Gastrocnemius medialis (tissue), 4 donors: ENCODE data around the gene SH3RF1. TPM values are rescaled to one million over a fixed set of nuclear protein-coding genes. Genes with fewer than 3 reads are reported as not detected.

Source experiments
- ATAC-seq, 2 donors: fragments of 150-250 bp; one replicate each; pipeline ENCODE4 v1.9.1; 2016
- DNase-seq, 2 donors: peaks; one replicate each; pipeline ENCODE4 v3.0.0-alpha.2; 2019
- H3K27ac ChIP-seq, 4 donors: fragments of 200-600 bp; sonication (generic); 1 replicate in 1 of 4; 2 replicates in 3 of 4; pipeline ENCODE4 v1.5.1; 2016 to 2018; ENCODE audit warnings: mild to moderate bottlenecking in 2 of 4, moderate library complexity in 1 of 4
- H3K27me3 ChIP-seq, 3 donors: fragments of 200-600 bp; sonication (generic) in 2 of 3; 1 replicate in 1 of 3; 2 replicates in 2 of 3; pipeline versions ENCODE4 v1.5.1 to v1.6.0; 2016 to 2019; ENCODE audit warnings: mild to moderate bottlenecking in 1 of 3, moderate library complexity in 1 of 3
- H3K36me3 ChIP-seq, 2 donors: fragments of 200-600 bp; sonication (generic) in 1 of 2; one replicate each; pipeline ENCODE4 v1.5.1; 2017 to 2018
- H3K4me1 ChIP-seq, 2 donors: fragments of 200-600 bp; sonication (generic) in 1 of 2; one replicate each; pipeline ENCODE4 v1.5.1; 2016 to 2017; ENCODE audit warnings: mild to moderate bottlenecking in 2 of 2
- H3K4me3 ChIP-seq, 4 donors: fragments of 200-600 bp; sonication (generic) in 3 of 4; 1 replicate in 1 of 4; 2 replicates in 3 of 4; pipeline ENCODE4 v1.5.1; 2016 to 2019; ENCODE audit warnings: mild to moderate bottlenecking in 2 of 4
- H3K9me3 ChIP-seq, 3 donors: fragments of 200-600 bp; sonication (generic) in 2 of 3; 1 replicate in 1 of 3; 2 replicates in 2 of 3; pipeline ENCODE4 v1.5.1; 2016 to 2019
- POLR2A ChIP-seq, 2 donors: fragments of 450-650 bp; IDR thresholded peaks; one replicate each; pipeline ENCODE4 v1.6.1; 2017; ENCODE audit warnings: antibody characterized with exemption in 2 of 2, mild to moderate bottlenecking in 2 of 2, moderate library complexity in 2 of 2
- in situ Hi-C, 4 donors: fragments of 200-750 bp; cut with MboI; loops; one replicate each; pipeline versions ENCODE4 v1.15.0 to v1.8.0; 2017; ENCODE audit warnings: low sequenced_read_pairs in 4 of 4
- intact Hi-C: fragments of 100-400 bp; cut with DNase I; formaldehyde crosslinking; loops from one replicate; pipeline ENCODE4 v1.15.1; 2023; ENCODE audit warnings: low total_unique reads
- total RNA-seq, 4 donors: library from RNA; depleted of rRNA; stranded (reverse); fragments of >200 nt; gene quantifications; one replicate each; pipeline versions ENCODE4 v1.1.0 to v1.2.3, GENCODE V29; 2016
- TF ChIP-seq, protein P1 (sequence below), 5 experiments: fragments of 450-650 bp in 3 of 5; fragments of 200-600 bp in 2 of 5; sonication (generic) in 2 of 5; IDR thresholded peaks in 4 of 5; conservative IDR thresholded peaks in 1 of 5; 1 replicate in 4 of 5; 2 replicates in 1 of 5; pipeline ENCODE4 v1.5.1; 2016 to 2019; ENCODE audit warnings: antibody characterized with exemption in 5 of 5, mild to moderate bottlenecking in 3 of 5, moderate library complexity in 3 of 5

SH3RF1 gene
- total RNA-seq, 4 donors from 2014 or later: 12.6 to 27.0 (median 13.4) TPM

DNA sequence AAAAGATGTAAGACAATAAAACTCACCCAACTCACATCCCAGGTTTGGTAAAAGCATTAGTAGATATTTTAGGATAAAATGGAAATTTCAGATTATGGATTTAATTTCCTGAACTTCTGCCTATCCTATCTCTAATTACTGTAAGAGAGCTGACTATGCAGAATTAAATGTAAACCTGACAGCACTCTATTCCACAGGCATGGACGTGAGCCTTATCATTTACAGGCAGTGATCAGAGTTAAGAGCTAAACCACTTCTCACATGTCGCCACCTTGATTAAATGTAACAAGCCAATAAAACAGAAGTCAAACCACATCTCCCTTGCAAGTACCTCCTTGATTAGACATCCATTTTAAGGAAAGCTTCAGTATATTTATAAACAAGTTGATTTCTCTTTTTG, 163.2 kb downstream of the SH3RF1 start:
- Histone ChIP-seq H3K36me3 (peaks cover 0 to 27% of the 10 kb centered on the region in 2 donors), H3K27ac (no peak overlapping the region), H3K4me1 (peaks cover 3 to 8% of the 10 kb centered on the region in 2 donors), H3K9me3 (no peaks in the 10 kb centered on the region), H3K4me3 (no peak overlapping the region), H3K27me3 (no peaks in the 10 kb centered on the region)
- in situ Hi-C loops (no loop called here), intact Hi-C loops (no loop called here)
- TF ChIP-seq POLR2A (IDR thresholded peaks at IDR 0.05): no peak
- TF ChIP-seq, protein P1, sequence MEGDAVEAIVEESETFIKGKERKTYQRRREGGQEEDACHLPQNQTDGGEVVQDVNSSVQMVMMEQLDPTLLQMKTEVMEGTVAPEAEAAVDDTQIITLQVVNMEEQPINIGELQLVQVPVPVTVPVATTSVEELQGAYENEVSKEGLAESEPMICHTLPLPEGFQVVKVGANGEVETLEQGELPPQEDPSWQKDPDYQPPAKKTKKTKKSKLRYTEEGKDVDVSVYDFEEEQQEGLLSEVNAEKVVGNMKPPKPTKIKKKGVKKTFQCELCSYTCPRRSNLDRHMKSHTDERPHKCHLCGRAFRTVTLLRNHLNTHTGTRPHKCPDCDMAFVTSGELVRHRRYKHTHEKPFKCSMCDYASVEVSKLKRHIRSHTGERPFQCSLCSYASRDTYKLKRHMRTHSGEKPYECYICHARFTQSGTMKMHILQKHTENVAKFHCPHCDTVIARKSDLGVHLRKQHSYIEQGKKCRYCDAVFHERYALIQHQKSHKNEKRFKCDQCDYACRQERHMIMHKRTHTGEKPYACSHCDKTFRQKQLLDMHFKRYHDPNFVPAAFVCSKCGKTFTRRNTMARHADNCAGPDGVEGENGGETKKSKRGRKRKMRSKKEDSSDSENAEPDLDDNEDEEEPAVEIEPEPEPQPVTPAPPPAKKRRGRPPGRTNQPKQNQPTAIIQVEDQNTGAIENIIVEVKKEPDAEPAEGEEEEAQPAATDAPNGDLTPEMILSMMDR (IDR thresholded peaks at IDR 0.05 in 4 of 5, conservative IDR thresholded peaks at IDR 0.05 in 1 of 5): no peak
- ATAC-seq: no peak
- DNase-seq: no peak

DNA sequence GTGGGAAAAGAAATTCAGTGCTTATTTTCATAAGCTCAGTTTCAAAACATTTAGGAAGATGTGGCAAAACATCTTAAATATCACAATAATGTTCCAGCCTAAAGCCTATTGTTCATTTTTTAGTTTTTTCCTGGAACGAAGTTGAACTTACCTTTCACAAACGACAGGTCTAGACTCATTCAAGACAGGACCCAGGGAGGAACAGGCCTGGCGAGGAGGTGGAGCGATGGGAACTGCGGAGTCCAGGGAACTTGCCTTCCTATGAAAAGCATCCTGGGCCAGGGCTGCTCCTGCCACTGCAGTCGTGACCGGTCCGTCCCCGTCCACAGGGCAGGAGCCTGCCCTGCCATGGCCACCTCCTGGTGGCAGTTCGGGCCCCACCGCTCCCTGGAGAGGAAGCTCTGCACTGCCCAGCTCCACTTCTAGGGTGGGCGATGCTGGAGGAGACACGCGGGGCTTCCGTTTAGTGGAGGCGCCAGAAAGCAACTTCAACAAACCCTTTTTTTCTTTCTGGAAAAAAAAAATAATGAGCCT, 164.0 kb downstream of the SH3RF1 start:
- Histone ChIP-seq H3K27me3 (no peaks in the 10 kb centered on the region), H3K4me1 (peaks cover 3 to 8% of the 10 kb centered on the region in 2 donors), H3K36me3 (peaks cover 0 to 27% of the 10 kb centered on the region in 2 donors), H3K9me3 (no peaks in the 10 kb centered on the region), H3K4me3 (no peak overlapping the region), H3K27ac (no peak overlapping the region)
- DNase-seq (no peak), ATAC-seq (no peak)
- in situ Hi-C loops: no loop called here
- TF ChIP-seq, protein P1 (IDR thresholded peaks at IDR 0.05 in 4 of 5, conservative IDR thresholded peaks at IDR 0.05 in 1 of 5): no peak
- no peak for TF ChIP-seq POLR2A (IDR thresholded peaks at IDR 0.05)
- intact Hi-C loops: no loop called here

DNA sequence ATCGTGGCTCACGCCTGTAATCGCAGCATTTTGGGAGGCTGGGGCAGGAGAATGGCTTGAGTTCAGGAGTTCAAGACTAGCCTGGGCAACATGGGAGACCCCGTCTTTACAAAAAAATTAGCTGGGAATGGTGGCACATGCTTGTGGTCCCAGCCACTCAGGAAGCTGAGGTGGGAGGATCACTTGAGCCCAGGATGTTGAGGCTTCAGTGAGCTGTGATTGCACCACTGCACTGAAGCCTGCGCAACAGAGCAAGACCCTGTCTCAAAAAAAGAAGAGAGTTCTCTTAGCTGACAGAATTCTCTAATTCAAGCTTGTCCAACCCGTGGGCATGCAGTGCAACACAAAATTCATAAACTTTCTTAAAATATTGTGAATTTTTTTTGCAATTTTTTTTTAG, 165.1 kb downstream of the SH3RF1 start:
- in situ Hi-C loops: no loop called here
- TF ChIP-seq, protein P1 (IDR thresholded peaks at IDR 0.05 in 4 of 5, conservative IDR thresholded peaks at IDR 0.05 in 1 of 5): no peak
- TF ChIP-seq POLR2A (IDR thresholded peaks at IDR 0.05): no peak
- intact Hi-C loops: no loop called here
- DNase-seq (no peak), ATAC-seq (no peak)
- no peaks in the 10 kb centered on the region for H3K27me3 ChIP-seq
- H3K27ac ChIP-seq: no peak overlapping the region
- no peaks in the 10 kb centered on the region for H3K9me3 ChIP-seq
- H3K36me3 ChIP-seq: peaks cover 0 to 27% of the 10 kb centered on the region in 2 donors
- no peak overlapping the region for H3K4me3 ChIP-seq
- peaks cover 3 to 8% of the 10 kb centered on the region in 2 donors for H3K4me1 ChIP-seq

DNA sequence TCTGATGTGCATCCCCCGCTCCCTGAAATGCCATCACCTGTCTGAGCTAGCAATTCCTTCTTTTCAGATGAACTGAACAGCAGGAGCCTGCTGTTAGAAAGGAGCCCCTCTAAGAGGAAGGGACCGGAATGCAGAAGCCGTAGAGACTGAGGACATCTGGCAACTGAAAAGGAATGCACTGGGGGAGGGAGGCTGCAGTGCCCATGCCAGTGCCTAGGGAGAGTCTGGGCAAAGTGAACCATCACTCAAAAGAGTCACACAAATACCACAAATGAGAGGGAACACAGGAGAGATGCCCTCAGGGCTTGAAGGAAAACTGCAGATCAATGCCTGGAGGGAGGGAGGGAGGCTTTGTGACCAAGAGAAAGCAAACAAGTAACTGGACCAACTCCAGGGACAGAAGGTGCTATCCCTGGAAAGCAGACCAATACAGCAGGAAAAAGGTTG, 166.8 kb downstream of the SH3RF1 start:
- Histone ChIP-seq H3K4me1 (peaks cover 3 to 21% of the 10 kb centered on the region in 2 donors), H3K27ac (peak overlapping the region in 3 of 4 donors; percentile 2 to 36 (median 32)), H3K36me3 (peaks cover 0 to 27% of the 10 kb centered on the region in 2 donors), H3K27me3 (no peaks in the 10 kb centered on the region), H3K4me3 (no peak overlapping the region), H3K9me3 (no peaks in the 10 kb centered on the region)
- intact Hi-C loops (no loop called here), in situ Hi-C loops (no loop called here)
- ATAC-seq: no peak
- no peak for DNase-seq
- TF ChIP-seq, protein P1 (IDR thresholded peaks at IDR 0.05 in 4 of 5, conservative IDR thresholded peaks at IDR 0.05 in 1 of 5): no peak
- TF ChIP-seq POLR2A (IDR thresholded peaks at IDR 0.05): no peak

DNA sequence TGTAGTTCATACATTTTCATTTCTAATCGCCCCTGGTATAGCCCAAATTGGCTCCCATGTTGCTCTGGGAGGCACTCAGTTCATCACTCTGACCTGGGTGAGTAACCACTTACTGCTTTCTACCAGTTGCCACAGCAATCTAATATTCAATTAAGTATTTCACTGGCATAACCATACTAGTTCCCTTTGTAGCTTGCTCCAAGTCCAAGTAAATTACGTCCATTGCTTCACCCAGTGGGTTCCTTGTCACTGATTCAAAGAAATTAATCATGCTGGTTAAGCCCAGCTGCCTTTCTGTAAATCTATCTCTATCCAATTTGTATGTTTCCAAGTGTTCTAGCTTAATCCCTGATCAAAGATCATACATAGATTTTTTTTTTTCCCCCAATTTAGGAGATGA, 168.7 kb downstream of the SH3RF1 start:
- Histone ChIP-seq H3K9me3 (no peaks in the 10 kb centered on the region), H3K36me3 (peaks cover 0 to 35% of the 10 kb centered on the region in 2 donors), H3K4me1 (peaks cover 3 to 23% of the 10 kb centered on the region in 2 donors), H3K27me3 (no peaks in the 10 kb centered on the region), H3K27ac (peak overlapping the region in 3 of 4 donors; percentile 0 to 56 (median 50)), H3K4me3 (no peak overlapping the region)
- DNase-seq: no peak
- TF ChIP-seq, protein P1 (IDR thresholded peaks at IDR 0.05 in 4 of 5, conservative IDR thresholded peaks at IDR 0.05 in 1 of 5): no peak
- TF ChIP-seq POLR2A (IDR thresholded peaks at IDR 0.05): no peak
- intact Hi-C loops: no loop called here
- no peak for ATAC-seq
- in situ Hi-C loops: no loop called here
